GM12878 (cell line): ENCODE results near the gene CHST14. TPM values are rescaled to one million over a fixed set of nuclear protein-coding genes. Genes with fewer than 3 reads are reported as not detected.

ENCODE experiments used
- ATAC-seq: fragments of 200-7000 bp; cut with Tn5 transposase; 3 replicates; pipeline ENCODE4 v1.9.1; 2020; ENCODE audit warnings: mild to moderate bottlenecking, moderate library complexity
- BruUV-seq: library from RNA; stranded (reverse); fragments of 400-500 nt; replicated peaks from 2 replicates; lab custom pipeline; 2021; lab: Mats Ljungman, UMichigan
- CTCF ChIA-PET: fragments of 300-600 bp; sonication (Branson Sonifier 250); formaldehyde crosslinking; extraction: SDS; loops from one replicate; lab custom pipeline; 2021; ENCODE audit warnings: inconsistent platforms; lab: Yijun Ruan, JAX
- POLR2A ChIA-PET: fragments of 350-600 bp; formaldehyde crosslinking; extraction: SDS; loops from one replicate; lab custom pipeline; 2021; ENCODE audit warnings: inconsistent platforms; lab: Charles Lee
- RAD21 ChIA-PET: fragments of 300-600 bp; sonication (Branson Sonifier 250); formaldehyde crosslinking; loops from one replicate; lab custom pipeline; 2023; ENCODE audit warnings: antibody characterized with exemption; ENCODE audit not compliant: unreplicated experiment; lab: Charles Lee
- SMC1A ChIA-PET: fragments of 300-600 bp; sonication (Branson Sonifier 250); formaldehyde crosslinking; loops from one replicate; lab custom pipeline; 2023; ENCODE audit not compliant: unreplicated experiment, uncharacterized antibody; lab: Charles Lee
- DNase-seq: peaks from one replicate; pipeline ENCODE4 v3.0.0-alpha.2; 2011; ENCODE audit warnings: low read depth, low spot score
- FAIRE-seq: peaks from 3 replicates; lab custom pipeline; 2011; peaks lifted over from hg19 to GRCh38; lab: Jason Lieb, UNC
- H2AFZ ChIP-seq: 2 replicates; pipeline ENCODE4 v1.6.0; 2011; ENCODE audit warnings: low read depth, low read length, control low read depth; ENCODE audit not compliant: control insufficient read depth
- H3K27ac ChIP-seq: 2 replicates; pipeline ENCODE4 v1.5.1; 2011; ENCODE audit warnings: control low read depth; ENCODE audit not compliant: control insufficient read depth, insufficient read depth
- H3K27me3 ChIP-seq, 2 experiments: replicated peaks in 1 of 2; 2 replicates each; pipeline versions ENCODE4 v1.6.0 to v1.6.1; 2011; ENCODE audit warnings: low read length in 1 of 2; ENCODE audit not compliant: control insufficient read depth in 2 of 2, insufficient read depth in 2 of 2
- H3K36me3 ChIP-seq, 2 experiments: 2 replicates each; pipeline ENCODE4 v1.5.1; 2011; ENCODE audit warnings: low read length in 1 of 2; ENCODE audit not compliant: control insufficient read depth in 2 of 2, insufficient read depth in 2 of 2
- H3K4me1 ChIP-seq: 2 replicates; pipeline ENCODE4 v1.6.1; 2011; ENCODE audit warnings: mild to moderate bottlenecking, low read length, moderate library complexity, mixed read lengths; ENCODE audit not compliant: control insufficient read depth, insufficient read depth
- H3K4me2 ChIP-seq: 2 replicates; pipeline ENCODE4 v1.6.0; 2011; ENCODE audit warnings: control low read depth; ENCODE audit not compliant: control insufficient read depth, insufficient read depth
- H3K4me3 ChIP-seq: fragments of 200-600 bp; sonication (generic); 2 replicates; pipeline ENCODE4 v1.5.1; 2016
- H3K79me2 ChIP-seq: 2 replicates; pipeline ENCODE4 v1.6.0; 2011; ENCODE audit warnings: low read length; ENCODE audit not compliant: control insufficient read depth, insufficient read depth
- H3K9ac ChIP-seq: 2 replicates; pipeline ENCODE4 v1.8.0; 2011; ENCODE audit warnings: low read length, control low read depth, mixed read lengths; ENCODE audit not compliant: control insufficient read depth, insufficient read depth
- H3K9me3 ChIP-seq: replicated peaks from 3 replicates; pipeline ENCODE4 v1.5.1; 2011; ENCODE audit warnings: mild to moderate bottlenecking, low read length; ENCODE audit not compliant: control insufficient read depth, insufficient read depth
- H4K20me1 ChIP-seq: 2 replicates; pipeline ENCODE4 v1.6.0; 2011; ENCODE audit not compliant: control insufficient read depth, insufficient read depth
- CHD2 ChIP-seq: IDR thresholded peaks from 2 replicates; pipeline ENCODE4 v1.6.1; 2011; ENCODE audit warnings: low read depth, low read length, improper control_type of control experiment, borderline replicate concordance
- DPF2 ChIP-seq: fragments of 450-650 bp; IDR thresholded peaks from 2 replicates; pipeline ENCODE4 v1.6.1; 2017; ENCODE audit warnings: mild to moderate bottlenecking
- HDAC6 ChIP-seq: fragments of 200-600 bp; sonication (generic); IDR thresholded peaks from one replicate; pipeline ENCODE4 v1.8.0; 2017; ENCODE audit warnings: antibody characterized with exemption; ENCODE audit not compliant: unreplicated experiment
- MTA3 ChIP-seq: IDR thresholded peaks from 2 replicates; pipeline ENCODE4 v1.6.1; 2012; ENCODE audit warnings: low read length, inconsistent platforms, borderline replicate concordance
- MYC ChIP-seq: IDR thresholded peaks from 2 replicates; pipeline ENCODE4 v1.6.1; 2011; ENCODE audit warnings: mild to moderate bottlenecking, low read length, moderate library complexity, inconsistent platforms; ENCODE audit not compliant: insufficient read depth, insufficient replicate concordance, insufficient read length, severe bottlenecking
- POLR2A ChIP-seq: IDR thresholded peaks from 2 replicates; pipeline ENCODE4 v1.6.1; 2011; ENCODE audit warnings: low read depth, mild to moderate bottlenecking, low read length
- SMARCA5 ChIP-seq: fragments of 450-650 bp; IDR thresholded peaks from 2 replicates; pipeline ENCODE4 v1.6.1; 2017; ENCODE audit warnings: mild to moderate bottlenecking
- SUPT20H ChIP-seq: IDR thresholded peaks from 2 replicates; pipeline ENCODE4 v1.6.1; 2011; ENCODE audit warnings: low read depth, mild to moderate bottlenecking, low read length, moderate library complexity, borderline replicate concordance; ENCODE audit not compliant: control insufficient read depth
- ZNF207 ChIP-seq: fragments of 450-650 bp; IDR thresholded peaks from 2 replicates; pipeline ENCODE4 v1.6.1; 2014; ENCODE audit warnings: antibody characterized with exemption, mild to moderate bottlenecking, borderline replicate concordance
- WGBS: methylation state at CpG from one replicate; pipeline ENCODE4 v1.1.6; 2016; ENCODE audit warnings: low lambda C conversion rate; ENCODE audit not compliant: insufficient replicate concordance, insufficient coverage; ENCODE audit errors: missing lambda C conversion rate; 5-methylcytosine and 5-hydroxymethylcytosine counted together
- in situ Hi-C: fragments of 300-500 bp; cut with MboI; formaldehyde crosslinking; loops from 9 replicates; pipeline ENCODE4 v1.14.3; 2018; ENCODE audit warnings: mixed read lengths
- intact Hi-C: fragments of 100-400 bp; cut with micrococcal nuclease; formaldehyde crosslinking; loops from one replicate; pipeline ENCODE4 v1.14.2; 2022; ENCODE audit not compliant: unreplicated experiment
- polyA plus RNA-seq, 11 experiments: library from polyadenylated mRNA; depleted of rRNA in 4 of 11; unstranded in 6 of 11; stranded (reverse) in 5 of 11; fragments of >200 nt; fragmentation: Nextera tagmentation in 4 of 11; fragmentation: Illumina TruSeq in 1 of 11; extraction: Ambion mirVana in 4 of 11; extraction: Trizol in 1 of 11; gene quantifications; 1 replicate in 1 of 11; 2 replicates in 10 of 11; pipeline versions ENCODE4 v1.2.1 to v1.2.3, GENCODE V29; 2011 to 2016; ENCODE audit warnings: inconsistent platforms in 2 of 11, missing spikeins in 2 of 11, low read depth in 1 of 11
- total RNA-seq, 4 experiments: library from RNA; depleted of rRNA in 3 of 4; stranded (reverse); fragments of >200 nt in 3 of 4; fragmentation: Illumina TruSeq in 1 of 4; extraction: Trizol in 1 of 4; gene quantifications; 2 replicates each; pipeline versions ENCODE4 v1.2.1 to v1.2.3, GENCODE V29; 2013 to 2021
- TF ChIP-seq, protein P1 (sequence below): fragments of 450-650 bp; IDR thresholded peaks from 2 replicates; pipeline ENCODE4 v1.6.1; 2018; ENCODE audit warnings: mild to moderate bottlenecking, low read depth, moderate library complexity; ENCODE audit not compliant: partially characterized antibody
- TF ChIP-seq, protein P2 (sequence below): fragments of 150-350 bp; IDR thresholded peaks from 2 replicates; pipeline ENCODE4 v1.6.1; 2014; ENCODE audit warnings: mild to moderate bottlenecking, low read depth, low read length
- TF ChIP-seq, protein P3 (sequence below): IDR thresholded peaks from 2 replicates; pipeline ENCODE4 v1.6.1; 2012; ENCODE audit warnings: improper control_type of control experiment, low read depth, low read length; ENCODE audit not compliant: insufficient replicate concordance

CHST14 gene
- total and polyA plus RNA-seq, 10 of the 15 experiments (the other 5 are each of a cell fraction or from before 2014, with no cell fraction given), result 1.3 to 12.8 (median 6.2) TPM

- TF ChIP-seq, protein P1, sequence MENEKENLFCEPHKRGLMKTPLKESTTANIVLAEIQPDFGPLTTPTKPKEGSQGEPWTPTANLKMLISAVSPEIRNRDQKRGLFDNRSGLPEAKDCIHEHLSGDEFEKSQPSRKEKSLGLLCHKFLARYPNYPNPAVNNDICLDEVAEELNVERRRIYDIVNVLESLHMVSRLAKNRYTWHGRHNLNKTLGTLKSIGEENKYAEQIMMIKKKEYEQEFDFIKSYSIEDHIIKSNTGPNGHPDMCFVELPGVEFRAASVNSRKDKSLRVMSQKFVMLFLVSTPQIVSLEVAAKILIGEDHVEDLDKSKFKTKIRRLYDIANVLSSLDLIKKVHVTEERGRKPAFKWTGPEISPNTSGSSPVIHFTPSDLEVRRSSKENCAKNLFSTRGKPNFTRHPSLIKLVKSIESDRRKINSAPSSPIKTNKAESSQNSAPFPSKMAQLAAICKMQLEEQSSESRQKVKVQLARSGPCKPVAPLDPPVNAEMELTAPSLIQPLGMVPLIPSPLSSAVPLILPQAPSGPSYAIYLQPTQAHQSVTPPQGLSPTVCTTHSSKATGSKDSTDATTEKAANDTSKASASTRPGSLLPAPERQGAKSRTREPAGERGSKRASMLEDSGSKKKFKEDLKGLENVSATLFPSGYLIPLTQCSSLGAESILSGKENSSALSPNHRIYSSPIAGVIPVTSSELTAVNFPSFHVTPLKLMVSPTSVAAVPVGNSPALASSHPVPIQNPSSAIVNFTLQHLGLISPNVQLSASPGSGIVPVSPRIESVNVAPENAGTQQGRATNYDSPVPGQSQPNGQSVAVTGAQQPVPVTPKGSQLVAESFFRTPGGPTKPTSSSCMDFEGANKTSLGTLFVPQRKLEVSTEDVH, result no peak
- no peak for TF ChIP-seq CHD2
- TF ChIP-seq, all 136 proteins: peak for 12
Measured at GRCh38 chr15:40511093-40511471, 40.3 kb downstream of the CHST14 start (continued).

DNA sequence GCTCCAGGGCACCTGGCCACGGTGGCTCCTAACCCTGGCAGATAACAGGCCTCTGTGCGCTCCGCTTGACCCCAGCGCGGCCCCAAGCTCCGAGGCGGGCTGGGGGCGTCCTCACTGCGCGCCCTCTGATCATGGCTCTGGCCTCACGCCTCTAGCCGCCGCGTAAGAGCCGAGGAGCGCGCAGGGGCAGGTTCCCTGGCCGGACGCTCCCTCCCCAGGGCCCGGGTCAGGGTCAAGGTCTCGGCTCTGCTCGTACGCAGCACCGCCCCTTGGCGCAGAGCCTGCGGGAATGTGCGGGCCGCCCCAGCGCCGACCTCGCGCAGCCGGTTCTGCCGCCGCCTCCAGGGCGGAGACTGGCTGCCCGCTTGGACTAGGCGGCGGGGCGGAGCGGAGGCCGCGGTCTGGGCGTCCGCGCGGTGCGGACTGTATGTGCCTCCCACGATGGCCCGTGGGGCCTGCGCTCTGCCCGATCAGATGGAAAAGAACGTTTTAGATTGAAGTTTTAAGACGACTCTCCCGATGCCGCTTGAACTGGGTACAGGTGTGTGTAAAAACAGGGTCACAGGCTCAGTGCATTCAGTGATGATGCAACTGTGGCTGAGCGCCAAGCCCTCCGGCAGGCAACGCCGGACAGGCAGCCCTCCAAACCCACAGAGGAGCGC is 40.8 kb downstream of the CHST14 start:
- DNase-seq (no peak), FAIRE-seq (no peak), ATAC-seq (peak; percentile 84)
- CTCF ChIA-PET, result no interaction called here
- Histone ChIP-seq H3K9ac (peak overlapping the region; percentile 24; the same call in 1 of the 2 replicates), H3K27ac (no peak overlapping the region), H3K4me3 (peak overlapping the region; percentile 53), H3K9me3 (no peaks in the 10 kb centered on the region), H3K36me3 (no peaks in the 10 kb centered on the region), H2AFZ (peak overlapping the region; percentile 88), H3K27me3 (no peaks in the 10 kb centered on the region), H4K20me1 (no peaks in the 10 kb centered on the region), H3K4me1 (peaks cover 9% of the 10 kb centered on the region), H3K4me2 (peak overlapping the region; percentile 87), H3K79me2 (no peaks in the 10 kb centered on the region)
- POLR2A ChIA-PET, result no interaction called here
- RAD21 ChIA-PET, result no interaction called here
- SMC1A ChIA-PET, result no interaction called here
- in situ Hi-C loops, result no loop called here
- 2% methylated on average over 55 of the region's 61 CpGs for WGBS
- no TSS peak for BruUV-seq
- intact Hi-C loops, result loop anchor here (10.0 kb wide), 1 partner anchor 163 kb away; no protein-coding TSS in a partner anchor
- TF ChIP-seq POLR2A (peak; percentile 20; the same call in 1 of the 2 replicates), SMARCA5 (0 out of 2 replicates have a peak, but pooled peaks have one; percentile 44), HDAC6 (peak; percentile 92), MYC (peak; percentile 42), SUPT20H (no peak), DPF2 (peak; percentile 68; the same call in 1 of the 2 replicates), ZNF207 (no peak), MTA3 (no peak)
- TF ChIP-seq, protein P2, sequence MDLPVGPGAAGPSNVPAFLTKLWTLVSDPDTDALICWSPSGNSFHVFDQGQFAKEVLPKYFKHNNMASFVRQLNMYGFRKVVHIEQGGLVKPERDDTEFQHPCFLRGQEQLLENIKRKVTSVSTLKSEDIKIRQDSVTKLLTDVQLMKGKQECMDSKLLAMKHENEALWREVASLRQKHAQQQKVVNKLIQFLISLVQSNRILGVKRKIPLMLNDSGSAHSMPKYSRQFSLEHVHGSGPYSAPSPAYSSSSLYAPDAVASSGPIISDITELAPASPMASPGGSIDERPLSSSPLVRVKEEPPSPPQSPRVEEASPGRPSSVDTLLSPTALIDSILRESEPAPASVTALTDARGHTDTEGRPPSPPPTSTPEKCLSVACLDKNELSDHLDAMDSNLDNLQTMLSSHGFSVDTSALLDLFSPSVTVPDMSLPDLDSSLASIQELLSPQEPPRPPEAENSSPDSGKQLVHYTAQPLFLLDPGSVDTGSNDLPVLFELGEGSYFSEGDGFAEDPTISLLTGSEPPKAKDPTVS, result no peak
- TF ChIP-seq, protein P3, sequence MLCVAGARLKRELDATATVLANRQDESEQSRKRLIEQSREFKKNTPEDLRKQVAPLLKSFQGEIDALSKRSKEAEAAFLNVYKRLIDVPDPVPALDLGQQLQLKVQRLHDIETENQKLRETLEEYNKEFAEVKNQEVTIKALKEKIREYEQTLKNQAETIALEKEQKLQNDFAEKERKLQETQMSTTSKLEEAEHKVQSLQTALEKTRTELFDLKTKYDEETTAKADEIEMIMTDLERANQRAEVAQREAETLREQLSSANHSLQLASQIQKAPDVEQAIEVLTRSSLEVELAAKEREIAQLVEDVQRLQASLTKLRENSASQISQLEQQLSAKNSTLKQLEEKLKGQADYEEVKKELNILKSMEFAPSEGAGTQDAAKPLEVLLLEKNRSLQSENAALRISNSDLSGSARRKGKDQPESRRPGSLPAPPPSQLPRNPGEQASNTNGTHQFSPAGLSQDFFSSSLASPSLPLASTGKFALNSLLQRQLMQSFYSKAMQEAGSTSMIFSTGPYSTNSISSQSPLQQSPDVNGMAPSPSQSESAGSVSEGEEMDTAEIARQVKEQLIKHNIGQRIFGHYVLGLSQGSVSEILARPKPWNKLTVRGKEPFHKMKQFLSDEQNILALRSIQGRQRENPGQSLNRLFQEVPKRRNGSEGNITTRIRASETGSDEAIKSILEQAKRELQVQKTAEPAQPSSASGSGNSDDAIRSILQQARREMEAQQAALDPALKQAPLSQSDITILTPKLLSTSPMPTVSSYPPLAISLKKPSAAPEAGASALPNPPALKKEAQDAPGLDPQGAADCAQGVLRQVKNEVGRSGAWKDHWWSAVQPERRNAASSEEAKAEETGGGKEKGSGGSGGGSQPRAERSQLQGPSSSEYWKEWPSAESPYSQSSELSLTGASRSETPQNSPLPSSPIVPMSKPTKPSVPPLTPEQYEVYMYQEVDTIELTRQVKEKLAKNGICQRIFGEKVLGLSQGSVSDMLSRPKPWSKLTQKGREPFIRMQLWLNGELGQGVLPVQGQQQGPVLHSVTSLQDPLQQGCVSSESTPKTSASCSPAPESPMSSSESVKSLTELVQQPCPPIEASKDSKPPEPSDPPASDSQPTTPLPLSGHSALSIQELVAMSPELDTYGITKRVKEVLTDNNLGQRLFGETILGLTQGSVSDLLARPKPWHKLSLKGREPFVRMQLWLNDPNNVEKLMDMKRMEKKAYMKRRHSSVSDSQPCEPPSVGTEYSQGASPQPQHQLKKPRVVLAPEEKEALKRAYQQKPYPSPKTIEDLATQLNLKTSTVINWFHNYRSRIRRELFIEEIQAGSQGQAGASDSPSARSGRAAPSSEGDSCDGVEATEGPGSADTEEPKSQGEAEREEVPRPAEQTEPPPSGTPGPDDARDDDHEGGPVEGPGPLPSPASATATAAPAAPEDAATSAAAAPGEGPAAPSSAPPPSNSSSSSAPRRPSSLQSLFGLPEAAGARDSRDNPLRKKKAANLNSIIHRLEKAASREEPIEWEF, result no peak
